GM12878 (cell line): ENCODE measurements around the gene LENG9. TPM values are rescaled to one million over a fixed set of nuclear protein-coding genes. Genes with fewer than 3 reads are reported as not detected.

Experiments
- ATAC-seq: fragments of 200-7000 bp; cut with Tn5 transposase; 3 replicates; pipeline ENCODE4 v1.9.1; 2020; ENCODE audit warnings: mild to moderate bottlenecking, moderate library complexity
- BruUV-seq: library from RNA; stranded (reverse); fragments of 400-500 nt; replicated peaks from 2 replicates; lab custom pipeline; 2021; lab: Mats Ljungman, UMichigan
- CTCF ChIA-PET: fragments of 300-600 bp; sonication (Branson Sonifier 250); formaldehyde crosslinking; extraction: SDS; loops from one replicate; lab custom pipeline; 2021; ENCODE audit warnings: inconsistent platforms; lab: Yijun Ruan, JAX
- POLR2A ChIA-PET: fragments of 350-600 bp; formaldehyde crosslinking; extraction: SDS; loops from one replicate; lab custom pipeline; 2021; ENCODE audit warnings: inconsistent platforms; lab: Charles Lee
- RAD21 ChIA-PET: fragments of 300-600 bp; sonication (Branson Sonifier 250); formaldehyde crosslinking; loops from one replicate; lab custom pipeline; 2023; ENCODE audit warnings: antibody characterized with exemption; ENCODE audit not compliant: unreplicated experiment; lab: Charles Lee
- SMC1A ChIA-PET: fragments of 300-600 bp; sonication (Branson Sonifier 250); formaldehyde crosslinking; loops from one replicate; lab custom pipeline; 2023; ENCODE audit not compliant: unreplicated experiment, uncharacterized antibody; lab: Charles Lee
- DNase-seq: peaks from one replicate; pipeline ENCODE4 v3.0.0-alpha.2; 2011; ENCODE audit warnings: low read depth, low spot score
- FAIRE-seq: peaks from 3 replicates; lab custom pipeline; 2011; peaks lifted over from hg19 to GRCh38; lab: Jason Lieb, UNC
- H2AFZ ChIP-seq: 2 replicates; pipeline ENCODE4 v1.6.0; 2011; ENCODE audit warnings: low read depth, low read length, control low read depth; ENCODE audit not compliant: control insufficient read depth
- H3K27ac ChIP-seq: 2 replicates; pipeline ENCODE4 v1.5.1; 2011; ENCODE audit warnings: control low read depth; ENCODE audit not compliant: control insufficient read depth, insufficient read depth
- H3K27me3 ChIP-seq, 2 experiments: replicated peaks in 1 of 2; 2 replicates each; pipeline versions ENCODE4 v1.6.0 to v1.6.1; 2011; ENCODE audit warnings: low read length in 1 of 2; ENCODE audit not compliant: control insufficient read depth in 2 of 2, insufficient read depth in 2 of 2
- H3K36me3 ChIP-seq, 2 experiments: 2 replicates each; pipeline ENCODE4 v1.5.1; 2011; ENCODE audit warnings: low read length in 1 of 2; ENCODE audit not compliant: control insufficient read depth in 2 of 2, insufficient read depth in 2 of 2
- H3K4me1 ChIP-seq: 2 replicates; pipeline ENCODE4 v1.6.1; 2011; ENCODE audit warnings: mild to moderate bottlenecking, low read length, moderate library complexity, mixed read lengths; ENCODE audit not compliant: control insufficient read depth, insufficient read depth
- H3K4me2 ChIP-seq: 2 replicates; pipeline ENCODE4 v1.6.0; 2011; ENCODE audit warnings: control low read depth; ENCODE audit not compliant: control insufficient read depth, insufficient read depth
- H3K4me3 ChIP-seq: fragments of 200-600 bp; sonication (generic); 2 replicates; pipeline ENCODE4 v1.5.1; 2016
- H3K79me2 ChIP-seq: 2 replicates; pipeline ENCODE4 v1.6.0; 2011; ENCODE audit warnings: low read length; ENCODE audit not compliant: control insufficient read depth, insufficient read depth
- H3K9ac ChIP-seq: 2 replicates; pipeline ENCODE4 v1.8.0; 2011; ENCODE audit warnings: low read length, control low read depth, mixed read lengths; ENCODE audit not compliant: control insufficient read depth, insufficient read depth
- H3K9me3 ChIP-seq: replicated peaks from 3 replicates; pipeline ENCODE4 v1.5.1; 2011; ENCODE audit warnings: mild to moderate bottlenecking, low read length; ENCODE audit not compliant: control insufficient read depth, insufficient read depth
- H4K20me1 ChIP-seq: 2 replicates; pipeline ENCODE4 v1.6.0; 2011; ENCODE audit not compliant: control insufficient read depth, insufficient read depth
- NFYA ChIP-seq: IDR thresholded peaks from 2 replicates; pipeline ENCODE4 v1.6.1; 2011; ENCODE audit warnings: low read depth, mild to moderate bottlenecking, low read length, improper control_type of control experiment, borderline replicate concordance
- RAD21 ChIP-seq: IDR thresholded peaks from 2 replicates; pipeline ENCODE4 v1.6.1; 2011; ENCODE audit warnings: mild to moderate bottlenecking, low read depth, low read length, moderate library complexity; ENCODE audit not compliant: insufficient read depth
- ZBED1 ChIP-seq: IDR thresholded peaks from 2 replicates; pipeline ENCODE4 v1.6.1; 2016; ENCODE audit warnings: borderline replicate concordance
- WGBS: methylation state at CpG from one replicate; pipeline ENCODE4 v1.1.6; 2016; ENCODE audit warnings: low lambda C conversion rate; ENCODE audit not compliant: insufficient replicate concordance, insufficient coverage; ENCODE audit errors: missing lambda C conversion rate; 5-methylcytosine and 5-hydroxymethylcytosine counted together
- in situ Hi-C: fragments of 300-500 bp; cut with MboI; formaldehyde crosslinking; loops from 9 replicates; pipeline ENCODE4 v1.14.3; 2018; ENCODE audit warnings: mixed read lengths
- intact Hi-C: fragments of 100-400 bp; cut with micrococcal nuclease; formaldehyde crosslinking; loops from one replicate; pipeline ENCODE4 v1.14.2; 2022; ENCODE audit not compliant: unreplicated experiment
- polyA plus RNA-seq, 11 experiments: library from polyadenylated mRNA; depleted of rRNA in 4 of 11; unstranded in 6 of 11; stranded (reverse) in 5 of 11; fragments of >200 nt; fragmentation: Nextera tagmentation in 4 of 11; fragmentation: Illumina TruSeq in 1 of 11; extraction: Ambion mirVana in 4 of 11; extraction: Trizol in 1 of 11; gene quantifications; 1 replicate in 1 of 11; 2 replicates in 10 of 11; pipeline versions ENCODE4 v1.2.1 to v1.2.3, GENCODE V29; 2011 to 2016; ENCODE audit warnings: inconsistent platforms in 2 of 11, missing spikeins in 2 of 11, low read depth in 1 of 11
- total RNA-seq, 4 experiments: library from RNA; depleted of rRNA in 3 of 4; stranded (reverse); fragments of >200 nt in 3 of 4; fragmentation: Illumina TruSeq in 1 of 4; extraction: Trizol in 1 of 4; gene quantifications; 2 replicates each; pipeline versions ENCODE4 v1.2.1 to v1.2.3, GENCODE V29; 2013 to 2021
- TF ChIP-seq, protein P1 (sequence below): fragments of 150-350 bp; IDR thresholded peaks from 2 replicates; pipeline ENCODE4 v1.6.1; 2016; ENCODE audit warnings: low read depth, low read length
- TF ChIP-seq, protein P2 (sequence below), 3 experiments: IDR thresholded peaks in 2 of 3; conservative IDR thresholded peaks in 1 of 3; 2 replicates each; pipeline ENCODE4 v1.5.1; 2011; ENCODE audit warnings: low read depth in 3 of 3, low read length in 3 of 3, mild to moderate bottlenecking in 3 of 3, control low read depth in 2 of 3, moderate library complexity in 2 of 3, inconsistent platforms in 1 of 3, mixed read lengths in 1 of 3; ENCODE audit not compliant: control insufficient read depth in 2 of 3, insufficient read depth in 1 of 3; ENCODE audit errors: extremely low read depth in 1 of 3
- TF ChIP-seq, protein P3 (sequence below): fragments of 450-650 bp; IDR thresholded peaks from 2 replicates; pipeline ENCODE4 v1.6.1; 2016; ENCODE audit warnings: mild to moderate bottlenecking

LENG9 gene
- total and polyA plus RNA-seq, 10 of the 15 experiments (the other 5 are each of a cell fraction or from before 2014, with no cell fraction given): 0.09 to 2.9 (median 0.76) TPM; not detected in 1

DNA sequence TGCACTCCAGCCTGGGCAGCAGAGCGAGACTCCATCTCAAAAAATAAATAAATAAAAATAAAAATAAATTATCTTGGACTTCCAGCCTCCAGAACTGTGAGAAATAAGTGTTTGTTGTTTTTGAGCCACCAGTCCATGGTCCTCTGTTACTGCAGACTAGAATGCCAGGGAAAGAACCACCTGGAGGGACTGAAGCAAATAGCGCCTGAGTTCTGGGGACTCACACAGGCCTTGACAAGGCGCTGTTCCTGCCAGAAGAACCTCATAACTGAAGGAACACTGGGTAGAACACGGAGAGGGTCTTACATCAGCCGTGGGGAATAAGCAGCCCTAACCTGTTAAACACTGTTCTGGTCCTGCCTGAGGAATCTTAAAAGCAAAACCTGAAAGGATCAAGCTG, 22.9 kb downstream of the LENG9 start (continued):
- TF ChIP-seq, protein P1, sequence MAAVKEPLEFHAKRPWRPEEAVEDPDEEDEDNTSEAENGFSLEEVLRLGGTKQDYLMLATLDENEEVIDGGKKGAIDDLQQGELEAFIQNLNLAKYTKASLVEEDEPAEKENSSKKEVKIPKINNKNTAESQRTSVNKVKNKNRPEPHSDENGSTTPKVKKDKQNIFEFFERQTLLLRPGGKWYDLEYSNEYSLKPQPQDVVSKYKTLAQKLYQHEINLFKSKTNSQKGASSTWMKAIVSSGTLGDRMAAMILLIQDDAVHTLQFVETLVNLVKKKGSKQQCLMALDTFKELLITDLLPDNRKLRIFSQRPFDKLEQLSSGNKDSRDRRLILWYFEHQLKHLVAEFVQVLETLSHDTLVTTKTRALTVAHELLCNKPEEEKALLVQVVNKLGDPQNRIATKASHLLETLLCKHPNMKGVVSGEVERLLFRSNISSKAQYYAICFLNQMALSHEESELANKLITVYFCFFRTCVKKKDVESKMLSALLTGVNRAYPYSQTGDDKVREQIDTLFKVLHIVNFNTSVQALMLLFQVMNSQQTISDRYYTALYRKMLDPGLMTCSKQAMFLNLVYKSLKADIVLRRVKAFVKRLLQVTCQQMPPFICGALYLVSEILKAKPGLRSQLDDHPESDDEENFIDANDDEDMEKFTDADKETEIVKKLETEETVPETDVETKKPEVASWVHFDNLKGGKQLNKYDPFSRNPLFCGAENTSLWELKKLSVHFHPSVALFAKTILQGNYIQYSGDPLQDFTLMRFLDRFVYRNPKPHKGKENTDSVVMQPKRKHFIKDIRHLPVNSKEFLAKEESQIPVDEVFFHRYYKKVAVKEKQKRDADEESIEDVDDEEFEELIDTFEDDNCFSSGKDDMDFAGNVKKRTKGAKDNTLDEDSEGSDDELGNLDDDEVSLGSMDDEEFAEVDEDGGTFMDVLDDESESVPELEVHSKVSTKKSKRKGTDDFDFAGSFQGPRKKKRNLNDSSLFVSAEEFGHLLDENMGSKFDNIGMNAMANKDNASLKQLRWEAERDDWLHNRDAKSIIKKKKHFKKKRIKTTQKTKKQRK: no peak

DNA sequence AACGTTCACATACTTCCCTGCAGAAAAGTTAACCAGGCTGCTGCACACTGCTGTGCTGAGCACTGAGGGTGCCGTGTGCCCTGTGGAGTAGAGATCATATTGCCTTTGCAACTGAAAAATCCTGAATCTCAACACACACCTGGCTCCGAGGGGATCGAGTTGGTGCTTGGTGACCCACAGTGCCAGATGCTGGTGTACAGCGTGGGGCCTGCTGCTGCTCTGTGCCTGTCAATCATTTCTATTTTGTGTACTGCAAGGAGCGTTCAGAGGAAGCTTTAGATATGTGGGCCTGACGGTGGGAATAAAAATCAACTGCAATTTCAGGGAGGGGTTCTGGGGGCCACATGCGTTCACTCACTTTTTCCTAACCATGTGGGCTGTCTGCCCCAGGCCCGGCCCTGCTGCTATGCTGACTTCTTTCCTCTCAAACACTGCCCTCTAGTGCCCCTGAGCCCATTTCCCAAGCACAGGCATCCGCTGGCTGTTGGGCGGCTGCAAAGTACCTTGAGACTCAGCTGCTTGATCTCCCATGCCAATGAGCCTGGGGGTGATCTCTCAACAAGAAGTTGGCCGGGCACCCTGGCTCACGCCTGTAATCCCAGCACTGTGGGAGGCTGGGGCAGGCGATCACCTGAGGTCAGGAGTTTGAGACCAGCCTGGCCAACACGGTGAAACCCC, 24.3 kb downstream of the LENG9 start:
- RAD21 ChIA-PET: no interaction called here
- DNase-seq: no peak
- no TSS peak for BruUV-seq

More for the DNA sequence above, 24.3 kb downstream of the LENG9 start:
- no peaks in the 10 kb centered on the region for H3K9me3 ChIP-seq
- H3K4me3 ChIP-seq: no peak overlapping the region
- no peaks in the 10 kb centered on the region for H3K27me3 ChIP-seq
- WGBS: 84% methylated on average over 15 of the region's 15 CpGs
- H3K9ac ChIP-seq: no peak overlapping the region
- FAIRE-seq (no peak), ATAC-seq (peak; percentile 73)
- ChIA-PET SMC1A (interaction anchor here (1.0 to 1.4 kb wide), 2 partner anchors 174 to 191 kb away, joined by 3 to 4 read pairs; partner anchors contain the start of gene LILRB1), POLR2A (interaction anchor here (0.6 to 0.7 kb wide), 2 partner anchors 10 to 46 kb away, joined by 3 to 5 read pairs; partner anchors contain the start of gene LENG8), CTCF (interaction anchor here (0.6 to 1.6 kb wide), 3 partner anchors 9 to 74 kb away, joined by 3 to 9 read pairs (median 4); partner anchors contain the start of genes LAIR1 and LENG8)
- no peak overlapping the region for H2AFZ ChIP-seq
- H3K27ac ChIP-seq: no peak overlapping the region
- no peaks in the 10 kb centered on the region for H4K20me1 ChIP-seq
- no peaks in the 10 kb centered on the region for H3K79me2 ChIP-seq
- no peaks in the 10 kb centered on the region for H3K4me1 ChIP-seq
- intact Hi-C loops (no loop called here), in situ Hi-C loops (no loop called here)
- H3K36me3 ChIP-seq: no peaks in the 10 kb centered on the region; a peak in 2 of 4 replicates
- H3K4me2 ChIP-seq: no peak overlapping the region
- TF ChIP-seq ZBED1 (no peak), RAD21 (peak; percentile 35; the same call in 1 of the 2 replicates), NFYA (no peak)
- TF ChIP-seq, protein P2, sequence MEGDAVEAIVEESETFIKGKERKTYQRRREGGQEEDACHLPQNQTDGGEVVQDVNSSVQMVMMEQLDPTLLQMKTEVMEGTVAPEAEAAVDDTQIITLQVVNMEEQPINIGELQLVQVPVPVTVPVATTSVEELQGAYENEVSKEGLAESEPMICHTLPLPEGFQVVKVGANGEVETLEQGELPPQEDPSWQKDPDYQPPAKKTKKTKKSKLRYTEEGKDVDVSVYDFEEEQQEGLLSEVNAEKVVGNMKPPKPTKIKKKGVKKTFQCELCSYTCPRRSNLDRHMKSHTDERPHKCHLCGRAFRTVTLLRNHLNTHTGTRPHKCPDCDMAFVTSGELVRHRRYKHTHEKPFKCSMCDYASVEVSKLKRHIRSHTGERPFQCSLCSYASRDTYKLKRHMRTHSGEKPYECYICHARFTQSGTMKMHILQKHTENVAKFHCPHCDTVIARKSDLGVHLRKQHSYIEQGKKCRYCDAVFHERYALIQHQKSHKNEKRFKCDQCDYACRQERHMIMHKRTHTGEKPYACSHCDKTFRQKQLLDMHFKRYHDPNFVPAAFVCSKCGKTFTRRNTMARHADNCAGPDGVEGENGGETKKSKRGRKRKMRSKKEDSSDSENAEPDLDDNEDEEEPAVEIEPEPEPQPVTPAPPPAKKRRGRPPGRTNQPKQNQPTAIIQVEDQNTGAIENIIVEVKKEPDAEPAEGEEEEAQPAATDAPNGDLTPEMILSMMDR (IDR thresholded peaks at IDR 0.05 in 2 of 3, conservative IDR thresholded peaks at IDR 0.05 in 1 of 3; ENCODE audit: control insufficient read depth in 2 of 3, extremely low read depth in 1 of 3, insufficient read depth in 1 of 3, low read depth in 3 of 3, low read length in 3 of 3): peak; percentile 31 to 37 (median 35); a peak in 4 of 6 replicates
- TF ChIP-seq, protein P3, sequence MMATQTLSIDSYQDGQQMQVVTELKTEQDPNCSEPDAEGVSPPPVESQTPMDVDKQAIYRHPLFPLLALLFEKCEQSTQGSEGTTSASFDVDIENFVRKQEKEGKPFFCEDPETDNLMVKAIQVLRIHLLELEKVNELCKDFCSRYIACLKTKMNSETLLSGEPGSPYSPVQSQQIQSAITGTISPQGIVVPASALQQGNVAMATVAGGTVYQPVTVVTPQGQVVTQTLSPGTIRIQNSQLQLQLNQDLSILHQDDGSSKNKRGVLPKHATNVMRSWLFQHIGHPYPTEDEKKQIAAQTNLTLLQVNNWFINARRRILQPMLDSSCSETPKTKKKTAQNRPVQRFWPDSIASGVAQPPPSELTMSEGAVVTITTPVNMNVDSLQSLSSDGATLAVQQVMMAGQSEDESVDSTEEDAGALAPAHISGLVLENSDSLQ: peak; percentile 64
